ENCODE results near the gene LY6G6D. TPM values are rescaled to one million over a fixed set of nuclear protein-coding genes. Genes with fewer than 3 reads are reported as not detected.

The LY6G6D gene
- total and polyA plus RNA-seq, 2 of the 13 experiments (the other 11 are each of a cell fraction or from before 2014, with no cell fraction given): not detected

DNA sequence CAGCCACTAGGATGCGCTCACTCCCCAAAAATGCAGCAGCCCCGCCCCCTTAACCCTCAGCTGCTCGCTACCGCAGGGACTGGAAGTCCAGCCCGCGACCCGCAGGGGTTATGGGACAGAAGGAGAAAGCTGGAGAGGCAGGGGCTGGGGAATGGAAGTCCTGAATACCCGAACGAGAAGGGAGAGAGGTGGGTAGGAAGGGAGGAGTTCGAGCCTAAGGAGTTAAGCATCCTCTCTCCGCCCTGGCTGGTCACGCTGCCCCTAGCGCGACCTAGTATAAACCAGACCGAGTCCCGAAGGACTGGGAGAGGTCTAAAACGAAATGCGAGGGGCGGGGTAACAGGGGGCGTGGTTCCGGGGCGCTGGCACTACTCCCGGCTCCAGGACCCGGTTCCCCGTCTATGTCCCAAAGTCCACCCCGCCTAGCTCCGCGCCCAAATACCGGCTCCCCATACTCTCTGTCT, 14.4 kb downstream of the LY6G6D start (continued):
- TF ChIP-seq, protein P1, sequence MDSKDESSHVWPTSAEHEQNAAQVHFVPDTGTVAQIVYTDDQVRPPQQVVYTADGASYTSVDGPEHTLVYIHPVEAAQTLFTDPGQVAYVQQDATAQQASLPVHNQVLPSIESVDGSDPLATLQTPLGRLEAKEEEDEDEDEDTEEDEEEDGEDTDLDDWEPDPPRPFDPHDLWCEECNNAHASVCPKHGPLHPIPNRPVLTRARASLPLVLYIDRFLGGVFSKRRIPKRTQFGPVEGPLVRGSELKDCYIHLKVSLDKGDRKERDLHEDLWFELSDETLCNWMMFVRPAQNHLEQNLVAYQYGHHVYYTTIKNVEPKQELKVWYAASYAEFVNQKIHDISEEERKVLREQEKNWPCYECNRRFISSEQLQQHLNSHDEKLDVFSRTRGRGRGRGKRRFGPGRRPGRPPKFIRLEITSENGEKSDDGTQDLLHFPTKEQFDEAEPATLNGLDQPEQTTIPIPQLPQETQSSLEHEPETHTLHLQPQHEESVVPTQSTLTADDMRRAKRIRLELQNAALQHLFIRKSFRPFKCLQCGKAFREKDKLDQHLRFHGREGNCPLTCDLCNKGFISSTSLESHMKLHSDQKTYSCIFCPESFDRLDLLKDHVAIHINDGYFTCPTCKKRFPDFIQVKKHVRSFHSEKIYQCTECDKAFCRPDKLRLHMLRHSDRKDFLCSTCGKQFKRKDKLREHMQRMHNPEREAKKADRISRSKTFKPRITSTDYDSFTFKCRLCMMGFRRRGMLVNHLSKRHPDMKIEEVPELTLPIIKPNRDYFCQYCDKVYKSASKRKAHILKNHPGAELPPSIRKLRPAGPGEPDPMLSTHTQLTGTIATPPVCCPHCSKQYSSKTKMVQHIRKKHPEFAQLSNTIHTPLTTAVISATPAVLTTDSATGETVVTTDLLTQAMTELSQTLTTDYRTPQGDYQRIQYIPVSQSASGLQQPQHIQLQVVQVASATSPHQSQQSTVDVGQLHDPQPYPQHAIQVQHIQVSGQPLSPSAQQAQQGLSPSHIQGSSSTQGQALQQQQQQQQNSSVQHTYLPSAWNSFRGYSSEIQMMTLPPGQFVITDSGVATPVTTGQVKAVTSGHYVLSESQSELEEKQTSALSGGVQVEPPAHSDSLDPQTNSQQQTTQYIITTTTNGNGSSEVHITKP (CRISPR knock-in tag; IDR thresholded peaks at IDR 0.05; ENCODE audit: low read depth): peak; percentile 79; the same call in 1 of the 2 replicates
- peak; percentile 53; the same call in 1 of the 2 replicates for TF ChIP-seq PAF1 (CRISPR knock-in tag; IDR thresholded peaks at IDR 0.05)
- TF ChIP-seq YEATS2 (CRISPR knock-in tag; IDR thresholded peaks at IDR 0.05; ENCODE audit: borderline replicate concordance): peak; percentile 47; the same call in 1 of the 2 replicates
- TF ChIP-seq, protein P2, sequence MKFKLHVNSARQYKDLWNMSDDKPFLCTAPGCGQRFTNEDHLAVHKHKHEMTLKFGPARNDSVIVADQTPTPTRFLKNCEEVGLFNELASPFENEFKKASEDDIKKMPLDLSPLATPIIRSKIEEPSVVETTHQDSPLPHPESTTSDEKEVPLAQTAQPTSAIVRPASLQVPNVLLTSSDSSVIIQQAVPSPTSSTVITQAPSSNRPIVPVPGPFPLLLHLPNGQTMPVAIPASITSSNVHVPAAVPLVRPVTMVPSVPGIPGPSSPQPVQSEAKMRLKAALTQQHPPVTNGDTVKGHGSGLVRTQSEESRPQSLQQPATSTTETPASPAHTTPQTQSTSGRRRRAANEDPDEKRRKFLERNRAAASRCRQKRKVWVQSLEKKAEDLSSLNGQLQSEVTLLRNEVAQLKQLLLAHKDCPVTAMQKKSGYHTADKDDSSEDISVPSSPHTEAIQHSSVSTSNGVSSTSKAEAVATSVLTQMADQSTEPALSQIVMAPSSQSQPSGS (CRISPR knock-in tag; IDR thresholded peaks at IDR 0.05): peak; percentile 79
- TF ChIP-seq ZNF547 (CRISPR knock-in tag; IDR thresholded peaks at IDR 0.05): peak; percentile 59; the same call in 1 of the 2 replicates
- no peak for TF ChIP-seq ZNF878 (CRISPR knock-in tag; IDR thresholded peaks at IDR 0.05)
- no peak for TF ChIP-seq KAT7 (CRISPR knock-in tag; IDR thresholded peaks at IDR 0.05; ENCODE audit: borderline replicate concordance)
- no peak for TF ChIP-seq ZNF703 (CRISPR knock-in tag; IDR thresholded peaks at IDR 0.05; ENCODE audit: borderline replicate concordance)
- no peak for TF ChIP-seq SCMH1 (CRISPR knock-in tag; IDR thresholded peaks at IDR 0.05; ENCODE audit: borderline replicate concordance)
- 0 out of 2 replicates have a peak, but pooled peaks have one; percentile 56 for TF ChIP-seq ZNF770 (CRISPR knock-in tag; IDR thresholded peaks at IDR 0.05)
- 0 out of 2 replicates have a peak, but pooled peaks have one; percentile 17 for TF ChIP-seq NR0B2 (CRISPR knock-in tag; IDR thresholded peaks at IDR 0.05)
- TF ChIP-seq MEF2D (CRISPR knock-in tag; IDR thresholded peaks at IDR 0.05): 0 out of 2 replicates have a peak, but pooled peaks have one; percentile 11
- no peak for TF ChIP-seq ZNF790 (CRISPR knock-in tag; IDR thresholded peaks at IDR 0.05; ENCODE audit: borderline replicate concordance)
- peak; percentile 54 for TF ChIP-seq ZBTB2 (CRISPR knock-in tag; IDR thresholded peaks at IDR 0.05; ENCODE audit: low read depth)
- TF ChIP-seq FOXC1 (CRISPR knock-in tag; IDR thresholded peaks at IDR 0.05; ENCODE audit: borderline replicate concordance): peak; percentile 61; the same call in 1 of the 2 replicates
- TF ChIP-seq ZNF670 (CRISPR knock-in tag; IDR thresholded peaks at IDR 0.05; ENCODE audit: borderline replicate concordance): no peak
- no peak for TF ChIP-seq ATF6 (CRISPR knock-in tag; conservative IDR thresholded peaks at IDR 0.05)

All from HepG2 (cell line).